HFF-Myc (cell line): ENCODE data around the gene ZNRD2.
A peak's percentile ranks its signal among the peaks of the same experiment; 100 is the strongest.

Experiments
- DNase-seq: peaks from one replicate; pipeline ENCODE4 v3.0.0-alpha.2; 2011; ENCODE audit warnings: low read depth; ENCODE audit errors: extremely low read depth
- H3K4me3 ChIP-seq: replicated peaks from 2 replicates; pipeline ENCODE4 v1.5.1; 2011; ENCODE audit warnings: low read depth, mild to moderate bottlenecking, control low read depth, low read length
- TF ChIP-seq, protein P1 (sequence below): IDR thresholded peaks from 2 replicates; pipeline ENCODE4 v1.5.1; 2012; ENCODE audit warnings: mild to moderate bottlenecking, low read depth, low read length, control low read depth; ENCODE audit errors: missing control alignments

ZNRD2 gene

DNA sequence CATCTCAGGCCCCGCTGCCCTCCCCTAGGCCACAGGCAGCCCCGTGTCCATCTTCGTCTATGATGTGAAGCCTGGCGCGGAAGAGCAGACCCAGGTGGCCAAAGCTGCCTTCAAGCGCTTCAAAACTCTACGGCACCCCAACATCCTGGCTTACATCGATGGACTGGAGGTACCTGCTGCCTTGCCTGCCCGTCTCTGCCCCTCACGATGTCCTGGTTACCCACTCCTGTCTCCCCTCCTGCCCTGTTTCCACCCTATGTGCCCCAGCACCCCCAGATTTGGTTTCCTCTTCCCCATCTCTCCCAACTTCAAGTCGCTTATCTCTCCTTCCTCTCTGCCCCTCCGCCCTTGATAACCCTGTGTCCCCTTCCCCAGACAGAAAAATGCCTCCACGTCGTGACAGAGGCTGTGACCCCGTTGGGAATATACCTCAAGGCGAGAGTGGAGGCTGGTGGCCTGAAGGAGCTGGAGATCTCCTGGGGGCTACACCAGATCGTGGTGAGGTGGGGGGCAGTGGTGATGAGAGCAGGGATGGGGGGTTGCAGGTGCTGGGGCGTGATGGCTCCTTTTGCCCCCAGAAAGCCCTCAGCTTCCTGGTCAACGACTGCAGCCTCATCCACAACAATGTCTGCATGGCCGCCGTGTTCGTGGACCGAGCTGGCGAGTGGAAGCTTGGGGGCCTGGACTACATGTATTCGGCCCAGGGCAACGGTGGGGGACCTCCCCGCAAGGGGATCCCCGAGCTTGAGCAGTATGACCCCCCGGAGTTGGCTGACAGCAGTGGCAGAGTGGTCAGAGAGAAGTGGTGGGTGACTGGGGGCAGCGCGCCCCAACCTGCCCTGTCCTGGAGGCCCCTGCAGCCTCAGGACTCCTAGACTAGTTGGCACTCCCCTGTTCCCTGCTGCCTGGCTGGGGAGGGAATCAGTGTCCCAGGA lies 44.5 kb upstream of the ZNRD2 start:
- H3K4me3 ChIP-seq = peak overlapping the region; percentile 76
- TF ChIP-seq, protein P1, sequence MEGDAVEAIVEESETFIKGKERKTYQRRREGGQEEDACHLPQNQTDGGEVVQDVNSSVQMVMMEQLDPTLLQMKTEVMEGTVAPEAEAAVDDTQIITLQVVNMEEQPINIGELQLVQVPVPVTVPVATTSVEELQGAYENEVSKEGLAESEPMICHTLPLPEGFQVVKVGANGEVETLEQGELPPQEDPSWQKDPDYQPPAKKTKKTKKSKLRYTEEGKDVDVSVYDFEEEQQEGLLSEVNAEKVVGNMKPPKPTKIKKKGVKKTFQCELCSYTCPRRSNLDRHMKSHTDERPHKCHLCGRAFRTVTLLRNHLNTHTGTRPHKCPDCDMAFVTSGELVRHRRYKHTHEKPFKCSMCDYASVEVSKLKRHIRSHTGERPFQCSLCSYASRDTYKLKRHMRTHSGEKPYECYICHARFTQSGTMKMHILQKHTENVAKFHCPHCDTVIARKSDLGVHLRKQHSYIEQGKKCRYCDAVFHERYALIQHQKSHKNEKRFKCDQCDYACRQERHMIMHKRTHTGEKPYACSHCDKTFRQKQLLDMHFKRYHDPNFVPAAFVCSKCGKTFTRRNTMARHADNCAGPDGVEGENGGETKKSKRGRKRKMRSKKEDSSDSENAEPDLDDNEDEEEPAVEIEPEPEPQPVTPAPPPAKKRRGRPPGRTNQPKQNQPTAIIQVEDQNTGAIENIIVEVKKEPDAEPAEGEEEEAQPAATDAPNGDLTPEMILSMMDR = no peak
- DNase-seq = no peak

DNA sequence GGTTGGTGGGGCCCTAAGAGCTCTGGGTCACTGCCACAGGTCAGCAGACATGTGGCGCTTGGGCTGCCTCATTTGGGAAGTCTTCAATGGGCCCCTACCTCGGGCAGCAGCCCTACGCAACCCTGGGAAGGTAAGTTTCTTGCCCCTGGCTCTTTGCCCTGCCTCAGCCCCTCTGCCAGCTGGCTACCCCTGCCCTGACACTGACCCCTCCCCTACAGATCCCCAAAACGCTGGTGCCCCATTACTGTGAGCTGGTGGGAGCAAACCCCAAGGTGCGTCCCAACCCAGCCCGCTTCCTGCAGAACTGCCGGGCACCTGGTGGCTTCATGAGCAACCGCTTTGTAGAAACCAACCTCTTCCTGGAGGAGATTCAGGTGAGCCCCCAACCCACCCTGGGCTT lies 43.5 kb upstream of the ZNRD2 start:
- TF ChIP-seq, protein P1 = no peak
- H3K4me3 ChIP-seq = no peak overlapping the region
- no peak for DNase-seq

DNA sequence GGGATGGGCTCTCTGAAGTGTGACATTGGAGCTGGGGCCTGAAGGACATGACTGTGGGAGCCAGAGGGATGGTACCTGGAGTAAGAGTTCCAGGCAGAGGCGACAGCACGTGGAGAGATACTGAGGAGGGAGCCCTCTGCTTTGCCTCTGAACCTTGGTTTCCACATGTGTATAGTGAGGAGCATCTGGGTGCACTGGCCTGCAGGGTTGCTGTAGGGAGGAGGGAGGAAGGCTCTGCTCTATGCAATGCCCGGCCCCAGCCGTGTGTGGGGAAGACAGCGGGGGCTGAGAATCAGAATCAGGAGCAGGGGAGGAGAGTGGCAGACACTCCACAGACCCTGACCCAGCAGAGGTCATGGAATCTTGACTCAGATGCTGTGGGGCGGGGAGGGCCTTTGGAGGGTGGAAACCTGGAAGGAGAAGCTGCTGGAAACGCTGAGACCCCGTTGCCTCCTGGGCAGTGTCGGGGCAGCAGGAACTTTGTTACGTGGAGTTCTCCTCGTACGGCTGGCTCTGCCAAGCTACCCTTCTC lies 41.4 kb upstream of the ZNRD2 start:
- TF ChIP-seq, protein P1 = no peak
- no peak overlapping the region for H3K4me3 ChIP-seq
- no peak for DNase-seq

DNA sequence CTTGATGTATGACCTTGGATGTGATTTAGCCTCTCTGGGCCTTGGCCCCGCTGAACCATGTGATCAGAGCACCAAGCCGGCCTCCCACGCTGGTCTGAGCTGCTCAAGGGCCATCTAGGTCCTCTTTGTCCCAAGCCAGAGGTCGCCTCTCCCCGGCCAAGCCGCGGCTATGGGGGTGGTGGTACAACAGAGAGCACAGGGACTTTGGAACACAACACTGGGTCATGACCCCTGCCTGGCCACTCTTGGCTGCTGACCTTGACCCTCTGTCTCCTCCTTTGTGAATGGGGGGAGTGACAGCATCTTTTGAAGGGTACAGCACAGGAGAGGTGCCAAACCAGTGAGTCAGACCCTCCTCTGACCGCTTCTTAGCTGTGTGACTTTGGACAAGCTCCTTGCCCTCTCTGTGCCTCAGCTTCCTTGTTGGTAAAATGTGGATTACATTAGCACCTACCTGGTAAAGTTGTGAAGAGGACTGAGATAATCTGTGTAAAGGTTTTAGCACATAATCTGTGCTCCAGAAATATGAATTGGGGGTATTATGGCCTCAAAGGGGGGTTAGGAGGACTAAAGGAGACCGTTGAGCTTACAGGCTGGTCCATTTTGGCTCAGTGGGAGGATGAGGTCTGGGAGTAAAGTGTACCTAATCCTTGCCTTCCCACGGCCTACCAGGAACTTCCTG lies 40.7 kb upstream of the ZNRD2 start:
- H3K4me3 ChIP-seq = no peak overlapping the region
- TF ChIP-seq, protein P1 = no peak
- no peak for DNase-seq

DNA sequence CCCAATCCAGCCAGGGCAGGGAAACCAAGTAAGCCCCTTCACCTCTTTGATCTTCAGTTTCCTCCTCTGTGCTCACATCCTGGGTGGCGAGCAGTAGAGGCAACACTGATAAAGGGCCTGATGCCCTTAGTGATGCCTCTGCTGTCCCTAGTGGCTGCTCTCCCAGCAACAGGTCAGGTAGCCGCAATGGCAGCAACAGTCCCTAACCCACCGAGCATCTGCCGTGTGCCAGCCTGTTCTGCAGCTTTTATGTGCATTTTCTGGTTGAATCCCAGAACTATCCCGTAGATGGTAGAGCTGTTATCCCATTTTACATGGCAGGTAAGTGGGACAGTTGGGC lies 40.1 kb upstream of the ZNRD2 start:
- DNase-seq = no peak
- no peak overlapping the region for H3K4me3 ChIP-seq
- TF ChIP-seq, protein P1 = peak; percentile 33

DNA sequence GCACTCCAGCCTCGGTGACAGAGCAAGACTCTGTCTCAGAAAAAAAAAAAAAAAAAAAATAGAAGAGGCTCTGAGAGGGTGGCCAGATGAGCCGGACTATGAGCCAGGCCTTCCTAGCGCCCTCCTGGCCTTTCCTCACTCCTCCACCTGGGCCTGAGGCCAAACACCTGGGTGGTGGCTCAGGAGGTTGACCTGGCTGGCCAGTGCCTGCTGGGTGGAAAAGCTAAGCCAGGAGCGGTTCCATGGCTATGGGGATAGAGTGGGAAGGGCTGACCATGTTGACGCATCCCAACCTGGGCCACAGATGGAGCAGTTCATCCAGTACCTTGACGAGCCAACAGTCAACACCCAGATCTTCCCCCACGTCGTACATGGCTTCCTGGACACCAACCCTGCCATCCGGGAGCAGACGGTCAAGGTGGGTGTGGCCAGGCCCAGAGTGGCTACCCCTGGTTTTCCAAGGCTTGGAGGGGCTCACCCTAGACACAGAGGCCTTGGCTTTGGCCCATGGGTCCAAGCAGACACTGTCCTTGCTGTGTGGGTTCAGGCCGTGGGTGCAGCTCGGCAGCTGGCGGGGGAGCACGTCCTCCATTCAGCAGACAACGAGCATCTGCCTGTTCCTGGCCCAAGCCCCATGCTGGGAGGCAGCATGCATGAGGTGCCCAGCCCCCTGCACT lies 37.8 kb upstream of the ZNRD2 start:
- TF ChIP-seq, protein P1 = no peak
- no peak for DNase-seq

More for the DNA sequence above, 37.8 kb upstream of the ZNRD2 start:
- no peak overlapping the region for H3K4me3 ChIP-seq
